Measurements from ENCODE around the gene SAMD3. TPM values are rescaled to one million over a fixed set of nuclear protein-coding genes. Genes with fewer than 3 reads are reported as not detected.

The SAMD3 gene
- polyA plus RNA-seq, 1 of the 3 experiments (the other 2 are of a cell fraction): 16.0 TPM

- Histone ChIP-seq H3K36me3 (replicated peaks in 1 of 2; ENCODE audit: control insufficient read depth in 1 of 2, insufficient read depth in 2 of 2, low read length in 1 of 2) (peaks cover 0 to 14% of the 10 kb centered on the region in 2 experiments), H3K4me3 (ENCODE audit: low read depth in 2 of 2, low read length in 1 of 2) (no peak overlapping the region), H3F3A (replicated peaks; ENCODE audit: insufficient read depth) (no peaks in the 10 kb centered on the region), H3K79me2 (ENCODE audit: insufficient read depth) (no peaks in the 10 kb centered on the region), H3K9me2 (no peaks in the 10 kb centered on the region), H3K4me1 (ENCODE audit: control insufficient read depth in 1 of 2, insufficient read depth in 2 of 2, low read depth in 1 of 2, low read length in 1 of 2) (no peaks in the 10 kb centered on the region), H3K9ac (no peak overlapping the region), H3K9me3 (no peaks in the 10 kb centered on the region), H3K27ac (ENCODE audit: low read depth in 2 of 2, low read length in 1 of 2) (no peak overlapping the region), H3K4me2 (no peak overlapping the region), H2AFZ (ENCODE audit: low read depth) (no peak overlapping the region), H4K20me1 (ENCODE audit: insufficient read depth) (no peaks in the 10 kb centered on the region), H3K27me3 (ENCODE audit: insufficient read depth) (no peaks in the 10 kb centered on the region)
- CTCF ChIA-PET: interaction anchor here (1.0 kb wide), 1 partner anchor 13 kb away, joined by 4 read pairs; no protein-coding TSS in a partner anchor
- 51% methylated on average over 2 of the region's 2 CpGs for WGBS (ENCODE audit: low lambda C conversion rate)
- DNase-seq: no peak
- POLR2A ChIA-PET: no interaction called here
- no peak for TF ChIP-seq RXRA (IDR thresholded peaks at IDR 0.05; ENCODE audit: borderline replicate concordance, low read depth)
- TF ChIP-seq EZH2phosphoT487 (IDR thresholded peaks at IDR 0.05; ENCODE audit: borderline replicate concordance, low read depth): no peak
- TF ChIP-seq MEF2A (IDR thresholded peaks at IDR 0.05; ENCODE audit: borderline replicate concordance, low read depth): no peak
- TF ChIP-seq MAX (IDR thresholded peaks at IDR 0.05; ENCODE audit: low read depth): no peak
These were observed 10.4 kb downstream of the SAMD3 start for GRCh38 chr6:130212215-130212874.

GRCh38 chr6:130211691-130212090 lies 11.1 kb downstream of the SAMD3 start:
- Histone ChIP-seq H2AFZ (ENCODE audit: low read depth) (no peak overlapping the region), H3K79me2 (ENCODE audit: insufficient read depth) (no peaks in the 10 kb centered on the region), H3K4me1 (ENCODE audit: control insufficient read depth in 1 of 2, insufficient read depth in 2 of 2, low read depth in 1 of 2, low read length in 1 of 2) (no peaks in the 10 kb centered on the region), H3K4me3 (ENCODE audit: low read depth in 2 of 2, low read length in 1 of 2) (no peak overlapping the region), H3K9ac (no peak overlapping the region), H3K9me2 (no peaks in the 10 kb centered on the region), H3K9me3 (no peaks in the 10 kb centered on the region), H3K27ac (ENCODE audit: low read depth in 2 of 2, low read length in 1 of 2) (no peak overlapping the region), H4K20me1 (ENCODE audit: insufficient read depth) (no peaks in the 10 kb centered on the region), H3F3A (replicated peaks; ENCODE audit: insufficient read depth) (no peaks in the 10 kb centered on the region), H3K36me3 (replicated peaks in 1 of 2; ENCODE audit: control insufficient read depth in 1 of 2, insufficient read depth in 2 of 2, low read length in 1 of 2) (peaks cover 0 to 14% of the 10 kb centered on the region in 2 experiments), H3K27me3 (ENCODE audit: insufficient read depth) (no peaks in the 10 kb centered on the region), H3K4me2 (no peak overlapping the region)
- DNase-seq: no peak
- TF ChIP-seq EP300 (IDR thresholded peaks at IDR 0.05; ENCODE audit: borderline replicate concordance in 1 of 2, low read depth in 1 of 2, low read length in 1 of 2): no peak
- TF ChIP-seq TCF12 (IDR thresholded peaks at IDR 0.05): no peak
- no peak for TF ChIP-seq YY1 (IDR thresholded peaks at IDR 0.05; ENCODE audit: low read depth)
- no peak for TF ChIP-seq CHD2 (IDR thresholded peaks at IDR 0.05; ENCODE audit: low read length, partially characterized antibody)
- ChIA-PET CTCF (interaction anchor here (1.4 kb wide), 1 partner anchor 12 kb away, joined by 3 read pairs; no protein-coding TSS in a partner anchor), POLR2A (no interaction called here)
- 72% methylated on average over 3 of the region's 3 CpGs for WGBS (ENCODE audit: low lambda C conversion rate)

GRCh38 chr6:130207979-130208649 lies 14.6 kb downstream of the SAMD3 start:
- 56% methylated on average over 10 of the region's 10 CpGs for WGBS (ENCODE audit: low lambda C conversion rate)
- Histone ChIP-seq H3K27ac (ENCODE audit: low read depth in 2 of 2, low read length in 1 of 2) (no peak overlapping the region), H4K20me1 (ENCODE audit: insufficient read depth) (no peaks in the 10 kb centered on the region), H3K4me2 (no peak overlapping the region), H3K4me3 (ENCODE audit: low read depth in 2 of 2, low read length in 1 of 2) (no peak overlapping the region), H3K9ac (no peak overlapping the region), H3K4me1 (ENCODE audit: control insufficient read depth in 1 of 2, insufficient read depth in 2 of 2, low read depth in 1 of 2, low read length in 1 of 2) (no peaks in the 10 kb centered on the region), H3K79me2 (ENCODE audit: insufficient read depth) (no peaks in the 10 kb centered on the region), H3K9me3 (no peaks in the 10 kb centered on the region), H3K36me3 (replicated peaks in 1 of 2; ENCODE audit: control insufficient read depth in 1 of 2, insufficient read depth in 2 of 2, low read length in 1 of 2) (peaks cover 0 to 8% of the 10 kb centered on the region in 2 experiments), H3F3A (replicated peaks; ENCODE audit: insufficient read depth) (no peaks in the 10 kb centered on the region), H3K27me3 (ENCODE audit: insufficient read depth) (no peaks in the 10 kb centered on the region), H3K9me2 (no peaks in the 10 kb centered on the region), H2AFZ (ENCODE audit: low read depth) (no peak overlapping the region)
- POLR2A ChIA-PET: no interaction called here
- CTCF ChIA-PET: interaction anchor here (0.5 kb wide), 1 partner anchor 224 kb away, joined by 3 read pairs; no protein-coding TSS in a partner anchor
- DNase-seq: no peak
- TF ChIP-seq USF2 (IDR thresholded peaks at IDR 0.05; ENCODE audit: borderline replicate concordance, low read depth, low read length) (no peak), MXI1 (IDR thresholded peaks at IDR 0.05; ENCODE audit: low read depth, low read length) (no peak), ZBTB33 (IDR thresholded peaks at IDR 0.05; ENCODE audit: borderline replicate concordance, low read depth) (no peak), MEF2A (IDR thresholded peaks at IDR 0.05; ENCODE audit: borderline replicate concordance, low read depth) (no peak), TCF12 (IDR thresholded peaks at IDR 0.05) (no peak), FOSL2 (IDR thresholded peaks at IDR 0.05; ENCODE audit: borderline replicate concordance, low read depth) (no peak), JUND (IDR thresholded peaks at IDR 0.05) (no peak), EZH2phosphoT487 (IDR thresholded peaks at IDR 0.05; ENCODE audit: borderline replicate concordance, low read depth) (no peak), SIN3A (IDR thresholded peaks at IDR 0.05; ENCODE audit: borderline replicate concordance, low read depth, low read length) (no peak), GATA2 (CRISPR knock-in tag; IDR thresholded peaks at IDR 0.05) (no peak), NFIC (IDR thresholded peaks at IDR 0.05; ENCODE audit: borderline replicate concordance) (no peak)
